HG02884 (cell line): Measurements from ENCODE around the gene ATP1A1.

ENCODE experiments used
- ATAC-seq: cut with Tn5 transposase; IDR thresholded peaks from one replicate; pipeline ENCODE4 v1.9.1; 2021; ENCODE audit warnings: mild to moderate bottlenecking, moderate library complexity; ENCODE audit not compliant: unreplicated experiment

The ATP1A1 gene

DNA sequence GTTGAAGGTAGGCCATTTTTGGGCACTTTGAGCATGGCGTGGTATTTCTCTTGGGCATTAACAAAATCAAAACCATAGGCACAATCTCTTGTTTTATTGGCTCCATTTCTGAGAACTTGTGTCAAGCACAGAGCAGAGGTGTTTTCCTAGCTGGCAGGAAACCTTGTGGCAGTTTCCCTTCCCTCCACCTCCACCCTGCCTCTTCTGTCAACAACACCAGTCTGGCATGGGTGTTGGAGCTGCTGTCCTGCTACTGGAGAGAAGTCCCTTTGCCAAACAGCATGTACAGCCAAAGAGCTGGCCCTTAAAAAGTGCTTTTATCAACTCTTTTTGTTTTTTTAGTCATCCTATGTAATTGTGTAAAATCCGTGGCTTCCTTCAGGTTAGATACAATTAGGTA lies 16.0 kb downstream of the ATP1A1 start:
- ATAC-seq: no peak

DNA sequence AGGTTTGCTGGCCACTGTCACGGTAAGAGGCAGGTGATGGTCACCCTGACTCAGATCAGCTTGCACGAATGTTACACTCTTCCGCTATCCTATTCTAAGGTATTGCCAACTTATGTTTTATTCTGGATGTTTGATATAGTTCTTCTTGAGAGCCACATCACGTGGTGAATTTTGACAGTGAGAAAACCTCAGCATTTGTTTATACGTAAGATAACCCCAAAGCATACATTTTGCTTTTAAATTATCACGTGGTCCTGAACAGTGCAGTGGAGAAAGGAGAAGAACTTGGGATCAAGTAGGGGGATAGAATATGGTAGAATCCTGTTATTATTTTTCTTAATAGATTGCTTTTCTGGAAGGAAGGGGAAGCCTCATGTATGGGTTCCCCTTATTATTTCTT lies 16.6 kb downstream of the ATP1A1 start:
- ATAC-seq: no peak

DNA sequence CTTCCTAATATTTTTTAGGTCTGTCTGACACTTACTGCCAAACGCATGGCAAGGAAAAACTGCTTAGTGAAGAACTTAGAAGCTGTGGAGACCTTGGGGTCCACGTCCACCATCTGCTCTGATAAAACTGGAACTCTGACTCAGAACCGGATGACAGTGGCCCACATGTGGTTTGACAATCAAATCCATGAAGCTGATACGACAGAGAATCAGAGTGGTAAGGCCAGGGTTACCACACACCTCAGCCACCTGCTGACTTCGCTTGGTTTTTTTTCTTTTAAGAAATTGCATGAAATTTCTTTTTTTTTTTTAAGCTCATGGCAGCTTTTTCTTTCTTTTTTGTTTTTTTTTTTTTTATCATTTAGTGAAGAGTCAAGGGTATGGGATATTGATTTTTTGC lies 17.2 kb downstream of the ATP1A1 start:
- ATAC-seq: peak; percentile 93

DNA sequence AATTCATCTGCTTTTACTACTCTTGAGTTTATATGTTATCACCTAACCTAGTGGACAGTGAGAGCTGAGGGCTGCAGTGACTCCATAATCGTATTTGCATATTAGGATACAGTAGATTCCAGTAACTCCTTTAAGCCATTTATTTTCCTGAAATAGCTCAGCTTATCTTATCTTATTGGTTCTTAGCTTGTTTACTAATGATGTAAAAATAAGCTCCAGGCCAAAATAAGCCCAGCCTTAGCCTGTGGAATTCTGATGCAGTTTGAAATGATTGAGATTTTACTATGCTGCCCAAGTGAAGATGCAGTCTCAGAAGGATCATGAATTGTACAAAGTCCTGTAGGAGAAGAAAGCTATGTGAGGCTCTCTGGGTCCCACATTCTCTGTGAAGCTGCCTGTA lies 18.1 kb downstream of the ATP1A1 start:
- no peak for ATAC-seq

DNA sequence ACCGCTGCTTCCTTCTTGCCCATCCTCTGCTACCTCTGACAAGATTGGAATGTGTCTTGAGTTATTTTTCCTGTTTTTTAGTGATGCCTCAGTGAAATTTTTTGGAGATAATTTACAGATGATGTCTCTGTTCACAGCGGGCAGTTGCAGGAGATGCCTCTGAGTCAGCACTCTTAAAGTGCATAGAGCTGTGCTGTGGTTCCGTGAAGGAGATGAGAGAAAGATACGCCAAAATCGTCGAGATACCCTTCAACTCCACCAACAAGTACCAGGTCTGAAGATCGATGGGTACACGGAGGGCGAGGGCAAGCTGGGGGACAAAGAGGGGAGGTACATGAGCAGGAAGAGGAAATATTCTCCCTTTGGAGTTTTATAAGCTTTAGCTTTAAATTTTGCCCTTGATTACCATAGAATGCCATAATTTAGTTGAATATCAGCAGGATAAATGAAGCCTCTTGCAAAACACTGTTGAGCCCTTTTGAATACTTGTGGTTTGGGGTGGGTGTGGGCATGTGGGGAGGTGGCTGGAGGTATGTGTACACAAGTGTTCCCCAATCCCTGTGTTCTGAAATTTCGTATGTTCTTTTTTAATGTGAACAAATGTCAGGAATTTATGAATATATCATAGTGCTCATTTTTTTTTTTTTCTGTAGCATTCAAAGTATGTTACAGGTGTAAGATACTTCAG lies 19.8 kb downstream of the ATP1A1 start:
- ATAC-seq: no peak

DNA sequence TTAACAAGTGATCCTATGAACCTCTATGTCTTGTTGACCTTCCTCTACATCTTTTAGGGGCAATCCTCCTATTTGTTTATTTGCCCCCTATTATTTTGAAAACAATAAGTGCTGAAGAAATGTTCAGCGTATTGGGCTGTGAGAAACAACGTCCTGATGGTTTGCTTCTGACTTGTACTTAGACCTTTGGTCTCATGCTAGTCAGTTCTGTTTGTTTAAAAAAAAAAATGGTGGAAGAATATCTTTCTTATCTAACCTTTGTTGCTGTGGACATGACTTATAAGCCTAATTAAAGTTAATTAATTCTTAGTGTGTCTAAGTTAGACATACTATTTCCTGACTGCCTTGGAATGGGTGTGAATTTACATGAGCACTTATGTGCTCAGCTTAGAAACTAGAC lies 20.7 kb downstream of the ATP1A1 start:
- ATAC-seq: no peak

DNA sequence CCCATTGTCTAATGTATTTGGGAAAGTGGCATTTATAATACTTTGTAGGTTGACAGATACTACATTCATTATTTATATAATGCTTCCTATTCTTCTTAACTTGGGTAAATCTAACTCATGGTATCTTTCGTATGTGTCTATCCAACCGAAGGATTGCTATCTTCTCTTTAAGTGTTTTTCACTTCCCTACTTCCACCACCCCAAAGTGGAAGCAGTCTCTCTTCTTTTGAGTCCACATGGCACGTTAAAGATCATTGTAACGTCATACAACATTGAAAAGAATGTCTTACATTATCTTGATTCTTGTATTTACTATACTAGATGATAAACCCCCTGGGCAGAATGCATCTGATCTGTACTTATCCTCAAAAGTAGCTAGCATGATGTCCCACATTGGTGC lies 21.2 kb downstream of the ATP1A1 start:
- ATAC-seq: no peak

DNA sequence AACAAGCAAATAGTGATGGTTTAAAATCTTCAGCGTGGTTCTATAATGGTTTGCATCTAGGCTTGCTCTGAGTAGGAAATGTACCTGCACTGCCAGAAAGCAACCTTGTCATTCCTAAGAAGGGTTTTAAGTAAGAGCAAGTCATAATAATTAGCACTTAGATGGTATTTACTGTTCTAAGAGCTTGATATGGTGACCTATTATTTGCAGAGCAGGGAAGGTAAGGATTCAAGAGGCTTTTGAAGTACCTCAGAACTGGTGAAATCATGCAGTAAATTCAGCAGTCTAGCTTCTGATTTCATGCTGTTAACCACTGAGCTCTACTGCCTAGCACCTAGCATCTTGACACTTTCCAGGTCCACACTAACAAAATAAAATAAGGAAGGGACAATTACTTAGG lies 23.7 kb downstream of the ATP1A1 start:
- ATAC-seq: no peak

DNA sequence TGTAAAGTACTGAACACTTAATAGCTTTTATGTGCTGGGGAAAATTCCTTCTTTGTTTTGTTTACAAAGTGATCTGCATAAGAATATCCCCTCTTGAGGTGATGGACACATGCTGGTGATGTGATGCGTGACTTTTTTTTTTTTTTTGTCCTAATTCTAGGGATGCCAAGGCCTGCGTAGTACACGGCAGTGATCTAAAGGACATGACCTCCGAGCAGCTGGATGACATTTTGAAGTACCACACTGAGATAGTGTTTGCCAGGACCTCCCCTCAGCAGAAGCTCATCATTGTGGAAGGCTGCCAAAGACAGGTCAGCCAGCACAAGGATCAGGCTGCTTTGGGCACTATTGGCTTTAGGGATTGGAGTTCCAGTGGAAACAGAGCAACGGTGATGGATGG lies 24.7 kb downstream of the ATP1A1 start:
- no peak for ATAC-seq

DNA sequence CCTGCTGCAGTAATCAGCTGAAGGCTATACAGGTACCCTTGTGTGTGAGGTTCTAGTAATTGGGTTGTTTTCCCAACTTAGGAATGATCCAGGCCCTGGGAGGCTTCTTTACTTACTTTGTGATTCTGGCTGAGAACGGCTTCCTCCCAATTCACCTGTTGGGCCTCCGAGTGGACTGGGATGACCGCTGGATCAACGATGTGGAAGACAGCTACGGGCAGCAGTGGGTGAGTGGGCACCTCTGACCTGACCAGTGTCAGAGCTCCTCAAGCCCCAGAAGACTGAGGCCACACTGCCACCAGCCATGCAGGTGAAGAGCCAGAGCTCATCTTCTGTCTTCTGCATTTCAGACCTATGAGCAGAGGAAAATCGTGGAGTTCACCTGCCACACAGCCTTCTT lies 27.7 kb downstream of the ATP1A1 start:
- no peak for ATAC-seq

DNA sequence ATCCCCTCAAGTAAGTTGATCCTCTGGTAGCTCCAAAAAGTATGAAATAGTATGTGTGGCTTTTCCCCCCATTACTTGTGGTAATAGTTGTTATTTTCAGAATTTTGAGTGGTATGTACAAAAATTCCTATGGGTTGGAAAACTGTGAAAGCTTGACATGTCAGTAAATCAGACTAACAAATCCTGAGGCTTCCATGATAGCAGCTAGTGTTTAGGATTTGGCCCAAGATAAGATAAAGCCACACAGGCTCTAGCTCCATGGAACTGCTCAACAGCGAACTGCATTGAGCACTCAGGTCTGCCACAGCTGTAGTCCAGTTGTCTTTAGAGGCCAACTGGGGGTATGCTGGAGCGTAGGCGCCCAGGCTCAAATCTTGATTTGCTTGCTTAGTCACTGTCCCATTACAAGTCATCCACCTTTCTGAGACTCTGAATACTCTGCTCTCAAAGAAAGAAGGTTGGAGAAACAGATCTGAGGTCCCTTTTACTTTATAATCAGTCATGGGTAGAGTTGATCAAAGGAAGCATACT lies 28.7 kb downstream of the ATP1A1 start:
- ATAC-seq: no peak

DNA sequence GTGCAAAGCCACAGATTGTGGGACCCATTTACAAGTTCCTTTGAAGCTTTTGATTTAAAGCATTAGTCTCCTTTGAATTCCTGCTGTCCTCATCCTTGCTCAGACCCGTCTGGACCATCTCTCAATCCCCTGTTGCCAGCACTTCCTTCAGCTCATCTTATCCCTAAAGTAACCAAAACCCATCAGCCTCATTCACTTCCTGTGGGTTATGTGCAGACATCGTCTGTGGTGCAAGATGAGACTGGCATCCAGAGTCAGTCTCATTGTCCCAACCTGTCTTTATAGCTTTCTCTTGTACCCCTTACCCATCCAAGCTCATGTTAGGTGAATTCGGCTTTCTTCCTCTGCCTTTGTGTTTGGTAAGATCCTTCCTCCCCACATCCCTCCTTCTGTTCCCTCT lies 29.3 kb downstream of the ATP1A1 start:
- no peak for ATAC-seq

DNA sequence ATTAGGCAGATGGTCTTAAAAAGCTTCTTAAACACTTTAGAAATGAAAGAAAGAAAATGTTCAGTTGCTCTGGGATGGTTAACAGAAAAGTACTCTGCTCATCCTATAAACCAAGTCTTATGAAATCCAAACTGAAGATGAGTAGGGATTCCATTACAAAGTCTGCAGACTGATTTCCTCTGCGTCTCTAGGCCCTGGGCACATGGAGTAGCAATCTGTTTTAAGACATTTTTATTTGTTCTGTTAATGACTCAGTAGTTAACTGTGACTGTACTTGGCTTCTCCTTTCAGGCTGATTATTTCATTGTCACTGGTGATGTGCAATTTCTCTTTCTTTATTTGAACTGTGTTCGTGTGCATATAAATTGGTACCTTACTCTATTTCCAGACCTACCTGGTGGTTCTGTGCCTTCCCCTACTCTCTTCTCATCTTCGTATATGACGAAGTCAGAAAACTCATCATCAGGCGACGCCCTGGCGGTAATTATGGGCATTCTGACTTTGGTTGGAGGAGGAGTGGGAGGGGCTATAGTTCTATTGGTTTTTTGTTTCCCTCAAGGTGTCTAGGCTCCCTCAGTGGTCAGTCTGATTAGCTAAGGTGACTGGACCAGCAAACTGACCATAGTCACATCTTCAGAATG lies 30.6 kb downstream of the ATP1A1 start:
- no peak for ATAC-seq

DNA sequence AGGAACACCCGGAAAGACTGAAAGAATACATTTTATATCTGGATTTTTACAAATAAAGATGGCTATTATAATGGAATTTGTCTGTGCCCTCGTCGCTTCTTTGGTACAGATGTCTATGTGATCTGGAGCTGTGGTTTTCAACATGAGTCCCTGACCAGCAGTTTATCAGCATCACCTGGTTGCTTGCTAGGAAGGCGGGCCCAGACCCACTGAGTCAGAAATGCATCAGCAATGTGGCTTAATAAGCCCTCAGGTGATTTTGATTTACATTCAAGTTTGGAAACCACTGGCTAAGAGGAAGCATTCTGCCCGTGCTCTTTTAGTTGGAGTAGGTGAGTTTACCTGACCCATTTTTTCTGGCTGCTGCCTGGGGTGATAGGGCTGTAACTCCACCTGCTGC lies 31.7 kb downstream of the ATP1A1 start:
- ATAC-seq: no peak

DNA sequence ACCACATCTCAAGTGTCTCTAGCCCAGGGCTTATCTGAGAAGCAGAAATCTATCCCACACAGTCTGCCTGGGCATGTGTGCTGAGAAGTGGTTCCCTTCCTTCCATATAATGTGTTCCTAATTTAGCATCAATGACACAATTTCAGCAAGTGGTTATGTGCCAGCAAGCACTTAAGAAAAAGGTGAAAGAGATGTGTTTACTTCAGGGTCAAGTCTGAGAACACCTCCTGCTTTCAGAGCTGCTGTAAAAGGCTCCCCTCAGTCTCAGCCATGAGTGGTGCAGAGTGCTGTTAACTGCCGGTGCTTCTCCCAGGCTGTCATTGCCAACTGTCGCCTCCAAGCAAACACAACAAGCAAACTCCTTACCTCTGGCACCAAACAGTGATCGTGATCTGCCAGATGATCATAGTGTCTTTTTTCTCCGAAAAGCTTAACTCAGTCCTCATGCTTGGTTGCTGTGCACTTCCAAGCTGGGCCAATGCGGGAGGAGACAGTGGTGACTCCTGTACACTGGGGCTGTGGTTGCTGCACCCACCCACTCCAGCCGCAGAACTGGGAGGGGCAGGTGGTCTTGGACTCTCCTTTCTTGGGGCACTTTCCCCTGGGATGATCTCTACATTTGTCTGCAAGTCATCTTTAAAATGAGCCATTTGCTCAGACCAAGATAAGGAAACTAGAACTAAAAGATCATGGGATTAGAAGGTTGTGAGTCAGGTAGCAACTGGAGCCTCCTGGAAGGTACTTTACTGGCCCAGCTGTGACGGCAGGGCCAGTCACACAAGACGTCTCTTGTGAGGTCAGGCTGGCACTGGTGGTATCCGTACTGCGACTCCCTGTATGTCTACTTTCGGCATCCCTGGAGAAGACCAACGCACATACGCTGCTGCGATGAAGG lies 32.4 kb downstream of the ATP1A1 start:
- ATAC-seq: no peak

DNA sequence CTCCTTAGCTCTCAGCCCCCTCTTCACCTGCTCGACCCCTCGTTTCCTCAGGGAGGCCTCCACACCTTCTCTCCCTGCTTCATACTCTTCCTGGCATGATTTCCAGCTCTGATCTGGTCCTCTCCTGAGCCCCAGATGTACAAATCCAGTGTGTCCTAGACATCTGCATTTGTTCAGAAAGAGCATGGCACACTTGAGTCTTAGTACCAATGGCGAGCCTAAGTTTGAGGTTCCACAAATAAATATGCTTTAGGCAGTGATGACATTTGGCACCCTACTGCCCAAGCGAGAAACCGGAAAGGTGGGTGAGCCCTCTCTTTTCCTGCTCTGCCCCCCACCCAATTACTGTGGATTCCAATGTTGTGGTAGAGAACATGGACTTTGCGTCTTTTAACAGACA lies 34.0 kb downstream of the ATP1A1 start:
- ATAC-seq: no peak

DNA sequence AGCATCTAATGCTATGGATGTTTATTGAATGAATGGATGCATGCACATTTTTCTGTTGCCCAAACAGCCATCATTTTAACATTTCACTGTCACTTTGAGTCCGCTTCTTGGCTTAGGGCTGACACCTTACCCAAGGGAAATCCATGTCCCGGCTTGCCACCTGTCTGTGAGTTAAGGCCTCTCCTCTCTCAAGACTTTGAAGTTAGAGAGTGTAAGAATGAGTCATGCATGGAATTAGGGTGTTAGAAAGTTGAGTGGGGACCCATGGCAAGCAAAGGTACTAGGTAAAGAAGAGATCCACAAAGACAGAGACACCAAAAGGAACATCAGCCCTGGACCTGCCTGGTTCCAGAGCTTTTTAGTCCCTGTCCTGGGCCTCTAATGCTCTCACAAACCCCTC lies 35.1 kb downstream of the ATP1A1 start:
- no peak for ATAC-seq

DNA sequence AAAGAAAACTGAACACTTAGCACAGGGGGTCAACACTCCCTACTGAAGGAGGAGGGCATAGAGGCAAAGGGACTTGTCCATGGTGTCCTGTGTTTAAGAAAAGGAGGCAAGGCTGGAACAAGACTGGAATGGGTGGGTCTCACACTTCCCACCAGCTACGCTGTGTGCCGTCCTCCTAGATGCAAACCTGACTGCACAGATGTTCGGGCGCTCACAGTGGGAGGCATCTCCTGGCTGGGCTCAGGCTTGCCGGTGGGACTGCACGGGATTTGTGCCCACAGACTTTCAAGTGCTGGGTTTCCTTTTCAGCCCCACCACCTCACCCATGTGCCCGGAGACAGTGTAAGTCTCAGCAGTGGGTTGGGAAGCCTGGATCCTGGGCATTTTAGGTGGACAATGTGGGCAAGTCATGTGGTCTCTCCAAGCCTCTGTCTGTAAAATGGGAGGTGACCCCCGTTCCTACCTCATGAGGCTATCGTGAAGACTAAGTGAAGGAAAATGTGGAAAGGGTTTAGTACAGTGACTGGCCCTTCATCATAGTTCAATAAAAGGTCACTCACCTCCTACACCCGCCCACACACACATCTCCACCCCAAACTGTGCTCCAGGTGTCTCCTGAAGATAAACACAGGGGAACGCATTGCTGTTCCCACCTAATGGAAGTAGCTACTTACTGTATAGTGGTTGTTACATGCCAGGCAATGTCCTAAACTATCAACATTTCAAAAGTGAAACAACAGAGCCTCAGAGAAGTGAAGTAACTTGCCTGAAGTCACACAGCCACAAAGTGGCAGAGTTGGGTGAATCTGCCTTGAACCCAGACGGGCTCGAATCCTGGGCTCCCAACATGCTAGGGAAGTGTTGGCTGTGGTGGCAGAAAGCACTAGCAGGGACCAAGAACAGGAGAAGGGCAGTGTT lies 36.0 kb downstream of the ATP1A1 start:
- no peak for ATAC-seq

DNA sequence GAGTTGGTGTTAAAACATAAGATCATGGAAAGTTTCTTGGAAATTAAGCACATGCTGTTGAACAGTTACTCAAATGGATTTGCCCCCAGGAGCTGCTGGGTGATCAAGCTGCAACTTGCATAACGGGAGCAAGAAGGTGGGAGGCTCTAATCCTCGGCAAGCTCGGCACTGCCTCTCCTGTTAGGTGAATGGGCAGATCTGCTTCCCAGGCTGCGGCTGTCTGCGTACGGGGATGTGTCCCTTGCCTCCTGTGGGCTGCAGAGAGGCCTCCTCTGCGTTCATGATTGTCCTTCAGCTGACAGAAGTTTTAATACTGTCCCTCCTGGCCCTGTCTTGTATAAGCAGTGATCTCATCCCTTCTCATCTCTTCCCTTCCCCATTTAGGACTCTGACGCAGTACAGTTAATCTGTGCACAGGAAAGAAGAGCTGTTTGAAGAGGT lies 36.7 kb downstream of the ATP1A1 start:
- ATAC-seq: no peak

DNA sequence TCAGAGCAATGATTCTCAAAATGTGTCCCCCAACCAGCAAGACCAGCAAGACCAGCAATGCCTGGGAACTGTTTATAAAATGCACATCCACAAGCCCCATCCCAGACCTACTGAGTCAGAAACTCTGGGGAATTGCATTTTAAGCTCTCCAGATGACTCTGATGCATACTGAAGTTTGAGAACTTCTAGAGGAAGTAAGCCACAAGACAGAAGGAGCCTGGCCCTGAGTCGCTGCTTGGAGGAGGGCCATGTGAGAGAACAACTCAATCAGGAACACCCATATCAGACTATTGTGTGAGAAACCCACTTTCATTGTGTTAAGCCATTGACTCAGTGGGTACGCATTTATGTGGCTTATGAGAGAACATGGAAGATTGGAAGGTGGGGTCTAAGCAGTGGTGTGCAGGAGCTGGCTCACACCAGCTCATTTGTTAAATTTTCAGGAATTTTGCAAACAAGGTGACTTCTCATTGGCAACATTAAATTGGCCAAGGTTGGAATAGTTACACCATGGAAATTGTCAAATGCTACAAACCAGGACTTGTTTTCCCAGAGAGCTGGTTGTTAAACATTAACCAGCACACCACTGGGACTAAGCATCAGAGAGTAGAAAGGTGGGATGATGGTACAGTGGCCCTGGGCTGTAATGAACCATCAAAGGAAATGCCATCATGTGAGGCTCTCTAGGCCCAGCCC lies 38.9 kb downstream of the ATP1A1 start:
- no peak for ATAC-seq
